HepG2 (cell line): ENCODE results near the gene CLN6. TPM values are rescaled to one million over a fixed set of nuclear protein-coding genes. Genes with fewer than 3 reads are reported as not detected.
A peak's percentile ranks its signal among the peaks of the same experiment; 100 is the strongest.

Source experiments
- ATF1 ChIP-seq: IDR thresholded peaks from 2 replicates; pipeline ENCODE4 v1.6.1; 2016; ENCODE audit warnings: mild to moderate bottlenecking, control low read depth
- MEF2D ChIP-seq: sonication (generic); formaldehyde crosslinking; IDR thresholded peaks from 2 replicates; pipeline ENCODE4 v1.5.1; 2020; ENCODE audit warnings: mild to moderate bottlenecking, missing genetic modification reagents
- ZFP82 ChIP-seq: sonication (generic); formaldehyde crosslinking; IDR thresholded peaks from 2 replicates; pipeline ENCODE4 v1.5.1; 2020; ENCODE audit warnings: mild to moderate bottlenecking, missing genetic modification reagents, borderline replicate concordance
- ZNF441 ChIP-seq: sonication (generic); formaldehyde crosslinking; IDR thresholded peaks from 2 replicates; pipeline ENCODE4 v1.7.0; 2021; ENCODE audit warnings: missing genetic modification reagents, borderline replicate concordance
- ZNF574 ChIP-seq: sonication (generic); formaldehyde crosslinking; IDR thresholded peaks from 2 replicates; pipeline ENCODE4 v1.4.0; 2020; ENCODE audit warnings: missing genetic modification reagents
- ZNF770 ChIP-seq: sonication (generic); formaldehyde crosslinking; IDR thresholded peaks from 2 replicates; pipeline ENCODE4 v1.5.0; 2020; ENCODE audit warnings: mild to moderate bottlenecking, missing genetic modification reagents
- polyA plus RNA-seq, 8 experiments: library from polyadenylated mRNA; depleted of rRNA in 3 of 8; stranded (reverse) in 7 of 8; unstranded in 1 of 8; fragments of >200 nt; fragmentation: Illumina TruSeq in 4 of 8; extraction: Trizol in 4 of 8; gene quantifications; 2 replicates each; pipeline versions ENCODE4 v1.2.1 to v1.2.3, GENCODE V29; 2011 to 2016; ENCODE audit warnings: low read depth in 4 of 8, missing spikeins in 1 of 8, mixed read lengths in 1 of 8; ENCODE audit not compliant: insufficient read depth in 1 of 8
- total RNA-seq, 5 experiments: library from RNA; depleted of rRNA; stranded (reverse); fragments of >200 nt; fragmentation: Illumina TruSeq; extraction: Trizol; gene quantifications; 2 replicates each; pipeline ENCODE4 v1.2.3, GENCODE V29; 2016; ENCODE audit warnings: low read depth in 1 of 5
- TF ChIP-seq, protein P1 (sequence below): sonication (generic); formaldehyde crosslinking; IDR thresholded peaks from 2 replicates; pipeline ENCODE4 v1.4.0; 2020; ENCODE audit warnings: missing genetic modification reagents, borderline replicate concordance
- TF ChIP-seq, protein P2 (sequence below): sonication (generic); formaldehyde crosslinking; conservative IDR thresholded peaks from 2 replicates; pipeline ENCODE4 v1.4.0; 2020; ENCODE audit warnings: mild to moderate bottlenecking, missing genetic modification reagents, moderate library complexity

CLN6 gene
- total and polyA plus RNA-seq, 2 of the 13 experiments (the other 11 are each of a cell fraction or from before 2014, with no cell fraction given) = 24.9 to 27.1 TPM

- TF ChIP-seq, protein P1, sequence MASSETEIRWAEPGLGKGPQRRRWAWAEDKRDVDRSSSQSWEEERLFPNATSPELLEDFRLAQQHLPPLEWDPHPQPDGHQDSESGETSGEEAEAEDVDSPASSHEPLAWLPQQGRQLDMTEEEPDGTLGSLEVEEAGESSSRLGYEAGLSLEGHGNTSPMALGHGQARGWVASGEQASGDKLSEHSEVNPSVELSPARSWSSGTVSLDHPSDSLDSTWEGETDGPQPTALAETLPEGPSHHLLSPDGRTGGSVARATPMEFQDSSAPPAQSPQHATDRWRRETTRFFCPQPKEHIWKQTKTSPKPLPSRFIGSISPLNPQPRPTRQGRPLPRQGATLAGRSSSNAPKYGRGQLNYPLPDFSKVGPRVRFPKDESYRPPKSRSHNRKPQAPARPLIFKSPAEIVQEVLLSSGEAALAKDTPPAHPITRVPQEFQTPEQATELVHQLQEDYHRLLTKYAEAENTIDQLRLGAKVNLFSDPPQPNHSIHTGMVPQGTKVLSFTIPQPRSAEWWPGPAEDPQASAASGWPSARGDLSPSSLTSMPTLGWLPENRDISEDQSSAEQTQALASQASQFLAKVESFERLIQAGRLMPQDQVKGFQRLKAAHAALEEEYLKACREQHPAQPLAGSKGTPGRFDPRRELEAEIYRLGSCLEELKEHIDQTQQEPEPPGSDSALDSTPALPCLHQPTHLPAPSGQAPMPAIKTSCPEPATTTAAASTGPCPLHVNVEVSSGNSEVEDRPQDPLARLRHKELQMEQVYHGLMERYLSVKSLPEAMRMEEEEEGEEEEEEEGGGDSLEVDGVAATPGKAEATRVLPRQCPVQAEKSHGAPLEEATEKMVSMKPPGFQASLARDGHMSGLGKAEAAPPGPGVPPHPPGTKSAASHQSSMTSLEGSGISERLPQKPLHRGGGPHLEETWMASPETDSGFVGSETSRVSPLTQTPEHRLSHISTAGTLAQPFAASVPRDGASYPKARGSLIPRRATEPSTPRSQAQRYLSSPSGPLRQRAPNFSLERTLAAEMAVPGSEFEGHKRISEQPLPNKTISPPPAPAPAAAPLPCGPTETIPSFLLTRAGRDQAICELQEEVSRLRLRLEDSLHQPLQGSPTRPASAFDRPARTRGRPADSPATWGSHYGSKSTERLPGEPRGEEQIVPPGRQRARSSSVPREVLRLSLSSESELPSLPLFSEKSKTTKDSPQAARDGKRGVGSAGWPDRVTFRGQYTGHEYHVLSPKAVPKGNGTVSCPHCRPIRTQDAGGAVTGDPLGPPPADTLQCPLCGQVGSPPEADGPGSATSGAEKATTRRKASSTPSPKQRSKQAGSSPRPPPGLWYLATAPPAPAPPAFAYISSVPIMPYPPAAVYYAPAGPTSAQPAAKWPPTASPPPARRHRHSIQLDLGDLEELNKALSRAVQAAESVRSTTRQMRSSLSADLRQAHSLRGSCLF (CRISPR knock-in tag) = no peak
- TF ChIP-seq MEF2D (no peak), ZNF574 (CRISPR knock-in tag) (peak; percentile 57; the same call in 1 of the 2 replicates), ATF1 (CRISPR knock-in tag) (no peak), ZNF441 (CRISPR knock-in tag) (peak; percentile 71; the same call in 1 of the 2 replicates), ZFP82 (CRISPR knock-in tag) (no peak), ZNF770 (CRISPR knock-in tag) (no peak)
- TF ChIP-seq, protein P2, sequence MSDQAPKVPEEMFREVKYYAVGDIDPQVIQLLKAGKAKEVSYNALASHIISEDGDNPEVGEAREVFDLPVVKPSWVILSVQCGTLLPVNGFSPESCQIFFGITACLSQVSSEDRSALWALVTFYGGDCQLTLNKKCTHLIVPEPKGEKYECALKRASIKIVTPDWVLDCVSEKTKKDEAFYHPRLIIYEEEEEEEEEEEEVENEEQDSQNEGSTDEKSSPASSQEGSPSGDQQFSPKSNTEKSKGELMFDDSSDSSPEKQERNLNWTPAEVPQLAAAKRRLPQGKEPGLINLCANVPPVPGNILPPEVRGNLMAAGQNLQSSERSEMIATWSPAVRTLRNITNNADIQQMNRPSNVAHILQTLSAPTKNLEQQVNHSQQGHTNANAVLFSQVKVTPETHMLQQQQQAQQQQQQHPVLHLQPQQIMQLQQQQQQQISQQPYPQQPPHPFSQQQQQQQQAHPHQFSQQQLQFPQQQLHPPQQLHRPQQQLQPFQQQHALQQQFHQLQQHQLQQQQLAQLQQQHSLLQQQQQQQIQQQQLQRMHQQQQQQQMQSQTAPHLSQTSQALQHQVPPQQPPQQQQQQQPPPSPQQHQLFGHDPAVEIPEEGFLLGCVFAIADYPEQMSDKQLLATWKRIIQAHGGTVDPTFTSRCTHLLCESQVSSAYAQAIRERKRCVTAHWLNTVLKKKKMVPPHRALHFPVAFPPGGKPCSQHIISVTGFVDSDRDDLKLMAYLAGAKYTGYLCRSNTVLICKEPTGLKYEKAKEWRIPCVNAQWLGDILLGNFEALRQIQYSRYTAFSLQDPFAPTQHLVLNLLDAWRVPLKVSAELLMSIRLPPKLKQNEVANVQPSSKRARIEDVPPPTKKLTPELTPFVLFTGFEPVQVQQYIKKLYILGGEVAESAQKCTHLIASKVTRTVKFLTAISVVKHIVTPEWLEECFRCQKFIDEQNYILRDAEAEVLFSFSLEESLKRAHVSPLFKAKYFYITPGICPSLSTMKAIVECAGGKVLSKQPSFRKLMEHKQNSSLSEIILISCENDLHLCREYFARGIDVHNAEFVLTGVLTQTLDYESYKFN (CRISPR knock-in tag) = 0 out of 2 replicates have a peak, but pooled peaks have one; percentile 34
Measured at GRCh38 chr15:68256675-68257450, 27.3 kb upstream of the CLN6 start (continued).
